PFSK-1 (cell line): ENCODE data around the gene RRP9.

Experiments used
- POLR2AphosphoS5 ChIP-seq: IDR thresholded peaks from 2 replicates; pipeline ENCODE4 v1.6.1; 2012; ENCODE audit warnings: low read depth, mild to moderate bottlenecking, control low read depth, low read length, moderate library complexity
- SIN3A ChIP-seq: IDR thresholded peaks from 2 replicates; pipeline ENCODE4 v1.6.1; 2012; ENCODE audit warnings: mild to moderate bottlenecking, low read length, moderate library complexity, borderline replicate concordance; ENCODE audit not compliant: insufficient read depth
- TAF1 ChIP-seq: IDR thresholded peaks from 2 replicates; pipeline ENCODE4 v1.6.1; 2012; ENCODE audit warnings: low read length, control low read depth, borderline replicate concordance; ENCODE audit not compliant: insufficient read depth
- TF ChIP-seq, protein P1 (sequence below), 2 experiments: IDR thresholded peaks; 2 replicates each; pipeline versions ENCODE4 v1.6.1 to v1.8.0; 2011 to 2012; ENCODE audit warnings: low read depth in 2 of 2, low read length in 2 of 2, control low read depth in 1 of 2, inconsistent platforms in 1 of 2, mild to moderate bottlenecking in 1 of 2, moderate library complexity in 1 of 2; ENCODE audit not compliant: insufficient read depth in 1 of 2

DNA sequence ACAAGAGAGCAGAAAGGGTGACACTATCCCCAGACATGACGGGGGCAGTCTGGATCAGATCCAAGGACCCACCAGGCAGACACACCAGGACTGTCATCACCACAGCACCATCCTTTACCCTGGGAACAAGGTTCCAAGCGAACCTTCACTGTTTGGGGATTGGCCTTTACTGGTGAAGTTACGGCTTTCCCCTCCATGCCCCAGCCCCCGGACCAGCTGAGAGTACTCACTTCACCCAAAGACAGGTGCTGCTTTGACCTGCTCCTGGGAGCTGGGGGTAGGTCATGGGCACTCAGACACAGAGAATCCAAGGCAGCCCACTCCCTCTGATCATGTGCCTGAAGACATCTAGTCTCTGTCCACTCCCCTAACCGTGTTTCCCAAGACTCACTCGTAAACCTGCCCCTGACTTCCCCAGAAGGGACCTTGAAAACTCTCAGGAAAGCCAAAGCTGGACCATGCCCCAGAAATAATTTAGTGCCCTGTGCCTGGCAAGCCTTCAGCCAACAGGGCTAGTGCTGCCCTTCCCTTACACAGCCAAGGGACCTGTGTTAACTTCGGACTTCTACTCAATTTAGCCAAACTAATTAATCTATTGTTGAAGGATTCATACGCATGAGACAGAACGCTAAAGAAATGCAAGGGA, 2.8 kb downstream of the RRP9 start:
- TF ChIP-seq POLR2AphosphoS5 (no peak), TAF1 (no peak), SIN3A (no peak)
- TF ChIP-seq, protein P1, sequence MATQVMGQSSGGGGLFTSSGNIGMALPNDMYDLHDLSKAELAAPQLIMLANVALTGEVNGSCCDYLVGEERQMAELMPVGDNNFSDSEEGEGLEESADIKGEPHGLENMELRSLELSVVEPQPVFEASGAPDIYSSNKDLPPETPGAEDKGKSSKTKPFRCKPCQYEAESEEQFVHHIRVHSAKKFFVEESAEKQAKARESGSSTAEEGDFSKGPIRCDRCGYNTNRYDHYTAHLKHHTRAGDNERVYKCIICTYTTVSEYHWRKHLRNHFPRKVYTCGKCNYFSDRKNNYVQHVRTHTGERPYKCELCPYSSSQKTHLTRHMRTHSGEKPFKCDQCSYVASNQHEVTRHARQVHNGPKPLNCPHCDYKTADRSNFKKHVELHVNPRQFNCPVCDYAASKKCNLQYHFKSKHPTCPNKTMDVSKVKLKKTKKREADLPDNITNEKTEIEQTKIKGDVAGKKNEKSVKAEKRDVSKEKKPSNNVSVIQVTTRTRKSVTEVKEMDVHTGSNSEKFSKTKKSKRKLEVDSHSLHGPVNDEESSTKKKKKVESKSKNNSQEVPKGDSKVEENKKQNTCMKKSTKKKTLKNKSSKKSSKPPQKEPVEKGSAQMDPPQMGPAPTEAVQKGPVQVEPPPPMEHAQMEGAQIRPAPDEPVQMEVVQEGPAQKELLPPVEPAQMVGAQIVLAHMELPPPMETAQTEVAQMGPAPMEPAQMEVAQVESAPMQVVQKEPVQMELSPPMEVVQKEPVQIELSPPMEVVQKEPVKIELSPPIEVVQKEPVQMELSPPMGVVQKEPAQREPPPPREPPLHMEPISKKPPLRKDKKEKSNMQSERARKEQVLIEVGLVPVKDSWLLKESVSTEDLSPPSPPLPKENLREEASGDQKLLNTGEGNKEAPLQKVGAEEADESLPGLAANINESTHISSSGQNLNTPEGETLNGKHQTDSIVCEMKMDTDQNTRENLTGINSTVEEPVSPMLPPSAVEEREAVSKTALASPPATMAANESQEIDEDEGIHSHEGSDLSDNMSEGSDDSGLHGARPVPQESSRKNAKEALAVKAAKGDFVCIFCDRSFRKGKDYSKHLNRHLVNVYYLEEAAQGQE (IDR thresholded peaks at IDR 0.05; ENCODE audit: insufficient read depth in 1 of 2, low read depth in 2 of 2, low read length in 2 of 2): no peak
